MG63 (cell line): ENCODE data around the gene SNX11. TPM values are rescaled to one million over a fixed set of nuclear protein-coding genes. Genes with fewer than 3 reads are reported as not detected.
"Not testable (repeated sequence)": the region's sequence is repeated elsewhere in the genome, so short reads cannot be mapped to it uniquely, and the experiment has no call there.

Experiments
- DNase-seq: peaks from one replicate; pipeline ENCODE4 v3.0.0-alpha.2; 2020
- H3K27me3 ChIP-seq: fragments of 250-450 bp; sonication (Bioruptor Pico); 2 replicates; pipeline ENCODE4 v1.5.1; 2020; ENCODE audit warnings: mild to moderate bottlenecking, moderate library complexity
- H3K36me3 ChIP-seq: fragments of 250-450 bp; sonication (Bioruptor Pico); 2 replicates; pipeline ENCODE4 v1.5.1; 2020; ENCODE audit warnings: mild to moderate bottlenecking, moderate library complexity
- H3K4me3 ChIP-seq: fragments of 250-450 bp; sonication (Bioruptor Pico); 2 replicates; pipeline ENCODE4 v1.5.1; 2020; ENCODE audit warnings: mild to moderate bottlenecking, moderate library complexity
- H3K9me3 ChIP-seq: fragments of 250-450 bp; sonication (Bioruptor Pico); 2 replicates; pipeline ENCODE4 v1.5.1; 2020; ENCODE audit warnings: mild to moderate bottlenecking, moderate library complexity
- total RNA-seq: library from RNA; depleted of rRNA; stranded (reverse); fragments of >200 nt; shearing (Covaris generic); gene quantifications from 2 replicates; pipeline ENCODE4 v1.2.3, GENCODE V29; 2014; ENCODE audit warnings: low replicate concordance; rRNA removed

SNX11 gene, protein sequence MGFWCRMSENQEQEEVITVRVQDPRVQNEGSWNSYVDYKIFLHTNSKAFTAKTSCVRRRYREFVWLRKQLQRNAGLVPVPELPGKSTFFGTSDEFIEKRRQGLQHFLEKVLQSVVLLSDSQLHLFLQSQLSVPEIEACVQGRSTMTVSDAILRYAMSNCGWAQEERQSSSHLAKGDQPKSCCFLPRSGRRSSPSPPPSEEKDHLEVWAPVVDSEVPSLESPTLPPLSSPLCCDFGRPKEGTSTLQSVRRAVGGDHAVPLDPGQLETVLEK
- 19.3 and 19.7 TPM in 2 replicates for total RNA-seq

DNA sequence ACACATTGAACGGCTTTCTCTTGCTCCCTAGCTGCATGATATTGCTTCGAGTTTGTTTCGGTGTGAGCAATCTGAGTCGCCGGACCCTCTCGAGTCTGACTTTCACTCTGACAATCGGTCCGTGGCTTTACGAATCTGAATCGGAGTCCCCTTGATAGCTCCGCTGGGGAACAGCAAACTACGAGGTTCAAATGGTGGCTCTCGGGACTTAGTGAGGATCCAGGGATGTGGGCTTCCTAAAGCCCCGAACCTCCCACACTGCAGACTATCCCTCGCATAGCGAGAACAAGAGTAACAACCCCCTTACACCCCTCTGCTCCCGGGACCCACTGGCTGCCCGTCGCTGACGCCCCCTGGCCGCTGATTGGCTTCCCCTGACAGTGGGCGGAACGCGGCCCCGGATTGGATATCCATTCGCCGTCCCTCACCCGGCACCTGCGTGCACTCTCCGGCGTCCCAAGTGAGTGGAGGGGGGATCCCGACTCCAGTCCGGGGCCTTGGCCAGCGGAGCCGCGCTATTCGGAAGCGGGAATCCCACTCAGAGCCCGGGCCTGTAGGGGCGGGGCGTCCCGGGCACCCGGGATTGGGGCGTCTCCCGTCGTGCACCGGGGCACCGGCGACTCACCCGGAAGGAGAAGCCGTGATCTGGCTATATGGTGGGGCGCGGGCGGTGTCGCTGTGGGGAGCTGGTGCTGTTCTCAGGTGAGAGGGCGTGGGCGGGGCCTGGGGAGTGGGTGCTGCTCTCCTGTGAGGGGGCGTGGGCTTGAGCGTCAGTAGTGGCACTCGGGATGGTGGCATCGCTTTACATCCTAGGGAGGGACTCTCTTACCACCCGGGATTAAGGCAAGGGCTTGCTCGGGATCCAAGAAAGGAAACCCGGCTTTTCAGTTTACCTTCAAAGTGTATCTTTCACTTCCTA, at the start of gene SNX11:
SNX11 (plus strand) TSS at position 630 of the 919 bp plus-strand sequence. CDS start 4,278 bp downstream, outside the sequence.
- Histone ChIP-seq H3K4me3 (peak within 1 kb of the TSS; percentile 95), H3K36me3 (peaks cover 5% of the 10 kb centered on the region; the same call in 1 of the 2 replicates), H3K27me3 (no peaks in the 10 kb centered on the region), H3K9me3 (peaks cover 6% of the 10 kb centered on the region)
- peak; percentile 95 for DNase-seq

DNA sequence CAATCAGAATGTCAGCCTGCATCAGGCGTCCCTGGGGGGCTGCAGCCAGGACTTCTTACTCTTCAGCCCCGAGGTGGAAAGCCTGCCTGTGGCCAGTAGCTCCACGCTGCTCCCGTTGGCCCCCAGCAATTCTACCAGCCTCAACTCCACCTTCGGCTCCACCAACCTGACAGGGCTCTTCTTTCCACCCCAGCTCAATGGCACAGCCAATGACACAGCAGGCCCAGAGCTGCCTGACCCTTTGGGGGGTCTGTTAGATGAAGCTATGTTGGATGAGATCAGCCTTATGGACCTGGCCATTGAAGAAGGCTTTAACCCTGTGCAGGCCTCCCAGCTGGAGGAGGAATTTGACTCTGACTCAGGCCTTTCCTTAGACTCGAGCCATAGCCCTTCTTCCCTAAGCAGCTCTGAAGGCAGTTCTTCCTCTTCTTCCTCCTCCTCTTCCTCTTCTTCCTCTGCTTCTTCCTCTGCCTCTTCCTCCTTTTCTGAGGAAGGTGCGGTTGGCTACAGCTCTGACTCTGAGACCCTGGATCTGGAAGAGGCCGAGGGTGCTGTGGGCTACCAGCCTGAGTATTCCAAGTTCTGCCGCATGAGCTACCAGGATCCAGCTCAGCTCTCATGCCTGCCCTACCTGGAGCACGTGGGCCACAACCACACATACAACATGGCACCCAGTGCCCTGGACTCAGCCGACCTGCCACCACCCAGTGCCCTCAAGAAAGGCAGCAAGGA, 49.0 kb upstream of the SNX11 start:
- no peak for DNase-seq
- H3K9me3 ChIP-seq: no peaks in the 10 kb centered on the region
- no peaks in the 10 kb centered on the region for H3K27me3 ChIP-seq
- H3K36me3 ChIP-seq: peaks cover 89% of the 10 kb centered on the region
- no peak overlapping the region for H3K4me3 ChIP-seq

DNA sequence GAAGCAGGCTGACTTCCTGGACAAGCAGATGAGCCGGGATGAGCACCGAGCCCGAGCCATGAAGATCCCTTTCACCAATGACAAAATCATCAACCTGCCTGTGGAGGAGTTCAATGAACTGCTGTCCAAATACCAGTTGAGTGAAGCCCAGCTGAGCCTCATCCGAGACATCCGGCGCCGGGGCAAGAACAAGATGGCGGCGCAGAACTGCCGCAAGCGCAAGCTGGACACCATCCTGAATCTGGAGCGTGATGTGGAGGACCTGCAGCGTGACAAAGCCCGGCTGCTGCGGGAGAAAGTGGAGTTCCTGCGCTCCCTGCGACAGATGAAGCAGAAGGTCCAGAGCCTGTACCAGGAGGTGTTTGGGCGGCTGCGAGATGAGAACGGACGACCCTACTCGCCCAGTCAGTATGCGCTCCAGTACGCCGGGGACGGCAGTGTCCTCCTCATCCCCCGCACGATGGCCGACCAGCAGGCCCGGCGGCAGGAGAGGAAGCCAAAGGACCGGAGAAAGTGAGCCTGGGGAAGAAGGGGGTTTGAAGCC, 48.4 kb upstream of the SNX11 start:
- H3K36me3 ChIP-seq: peaks cover 89% of the 10 kb centered on the region
- DNase-seq: no peak
- H3K27me3 ChIP-seq: no peaks in the 10 kb centered on the region
- H3K4me3 ChIP-seq: no peak overlapping the region
- H3K9me3 ChIP-seq: no peaks in the 10 kb centered on the region

DNA sequence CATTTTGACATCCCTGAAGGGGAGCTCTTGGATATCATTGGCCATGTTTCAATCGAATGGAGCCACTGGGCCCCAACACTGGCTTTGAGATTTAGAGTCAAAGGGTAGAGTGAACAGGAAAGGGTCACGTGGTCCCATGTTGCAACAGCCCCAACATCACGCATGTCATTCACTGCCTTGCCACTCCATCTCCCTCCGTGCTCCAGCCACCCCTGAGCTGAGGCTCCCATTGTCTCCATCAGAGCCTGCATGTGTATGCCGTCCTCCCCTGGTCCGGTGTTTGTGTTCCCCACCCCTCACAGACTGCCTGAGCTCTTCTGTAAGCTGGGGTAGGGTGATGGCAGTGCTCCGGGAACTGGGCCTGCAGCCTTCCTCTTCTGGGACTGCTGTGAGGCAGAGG, 47.3 kb upstream of the SNX11 start:
- H3K27me3 ChIP-seq: no peaks in the 10 kb centered on the region
- no peaks in the 10 kb centered on the region for H3K9me3 ChIP-seq
- no peak overlapping the region for H3K4me3 ChIP-seq
- DNase-seq: no peak
- peaks cover 89% of the 10 kb centered on the region for H3K36me3 ChIP-seq

DNA sequence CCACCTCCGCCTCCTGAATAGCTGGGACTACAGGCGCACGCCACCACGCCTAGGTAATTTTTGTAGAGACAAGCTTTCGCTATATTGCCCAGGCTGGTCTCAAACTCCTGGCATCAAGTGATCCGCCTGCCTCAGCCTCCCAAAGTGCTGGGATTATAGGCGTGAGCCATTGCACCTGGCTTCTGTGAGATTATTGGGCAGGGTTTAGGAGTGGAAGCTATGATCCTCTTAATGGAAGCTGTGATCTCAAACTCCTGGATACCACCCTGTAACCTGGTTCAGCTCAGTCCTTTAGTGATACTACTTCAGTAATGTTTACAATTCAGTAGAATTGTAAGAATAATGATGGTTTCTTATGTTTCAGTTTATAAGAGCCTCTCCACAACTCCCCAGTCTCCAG, 45.3 kb upstream of the SNX11 start:
- Histone ChIP-seq H3K27me3 (no peaks in the 10 kb centered on the region), H3K4me3 (no peak overlapping the region), H3K36me3 (peaks cover 78% of the 10 kb centered on the region), H3K9me3 (no peaks in the 10 kb centered on the region)
- no peak for DNase-seq

DNA sequence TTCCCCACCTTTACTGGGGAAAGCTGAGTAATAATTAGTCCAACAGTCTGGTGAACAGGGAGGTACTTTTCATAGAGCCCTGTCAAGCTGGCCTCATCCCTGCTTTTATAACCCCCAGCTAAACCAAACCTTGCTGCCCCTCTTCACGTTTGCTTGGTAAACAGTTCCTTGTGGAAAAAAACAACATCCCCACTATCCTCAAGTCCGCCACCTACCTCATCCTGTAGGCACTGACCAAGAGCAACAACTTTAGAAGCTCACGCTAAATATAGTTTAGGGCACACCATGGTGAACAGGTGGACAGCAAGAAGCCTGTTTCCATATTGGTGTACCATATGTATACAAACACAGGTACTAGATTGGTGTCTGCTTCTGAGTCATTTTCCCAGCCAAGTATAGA, 42.9 kb upstream of the SNX11 start:
- peaks cover 75% of the 10 kb centered on the region for H3K36me3 ChIP-seq
- no peaks in the 10 kb centered on the region for H3K27me3 ChIP-seq
- H3K9me3 ChIP-seq: no peaks in the 10 kb centered on the region
- no peak overlapping the region for H3K4me3 ChIP-seq
- no peak for DNase-seq

DNA sequence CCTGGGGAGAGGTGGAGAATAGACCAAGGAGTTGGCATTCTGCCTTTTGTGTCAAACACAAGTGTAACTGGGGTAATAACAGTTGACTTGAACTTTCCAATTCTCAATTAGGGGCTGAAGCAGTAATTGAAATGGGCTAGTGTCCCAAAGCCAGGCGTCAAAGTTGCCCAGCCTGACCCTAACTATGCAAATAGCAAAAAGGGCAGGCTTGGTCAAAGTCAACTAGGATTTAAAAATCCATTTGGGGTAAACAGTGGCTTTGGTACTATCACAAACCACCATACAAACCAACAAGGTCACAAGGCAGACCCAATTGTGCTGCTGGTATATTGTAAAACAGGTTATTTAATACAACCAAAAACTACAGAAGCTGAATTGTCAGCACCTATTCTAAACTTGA, 41.4 kb upstream of the SNX11 start:
- Histone ChIP-seq H3K9me3 (no peaks in the 10 kb centered on the region), H3K4me3 (no peak overlapping the region), H3K36me3 (peaks cover 78% of the 10 kb centered on the region), H3K27me3 (no peaks in the 10 kb centered on the region)
- no peak for DNase-seq

DNA sequence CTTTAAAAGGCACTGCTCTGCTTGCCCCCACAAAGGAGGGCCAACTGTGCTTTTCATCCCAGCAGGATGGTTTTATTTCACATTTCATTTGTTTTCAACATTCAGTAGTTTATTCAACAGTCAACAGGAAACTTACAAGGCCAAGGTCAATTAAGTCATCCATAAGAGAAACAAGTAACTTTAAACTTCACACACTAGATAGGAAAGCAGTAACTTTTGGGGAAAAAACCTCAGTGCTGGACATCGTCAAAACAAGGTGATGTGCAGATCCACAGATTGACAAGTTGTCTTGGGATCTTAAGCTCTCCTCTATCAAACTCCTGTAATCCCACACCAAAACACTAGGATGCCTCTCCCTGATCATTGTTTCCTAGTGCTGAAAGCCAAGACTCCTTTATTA, 40.9 kb upstream of the SNX11 start:
- peaks cover 82% of the 10 kb centered on the region for H3K36me3 ChIP-seq
- H3K4me3 ChIP-seq: no peak overlapping the region
- H3K27me3 ChIP-seq: no peaks in the 10 kb centered on the region
- H3K9me3 ChIP-seq: no peaks in the 10 kb centered on the region
- no peak for DNase-seq

DNA sequence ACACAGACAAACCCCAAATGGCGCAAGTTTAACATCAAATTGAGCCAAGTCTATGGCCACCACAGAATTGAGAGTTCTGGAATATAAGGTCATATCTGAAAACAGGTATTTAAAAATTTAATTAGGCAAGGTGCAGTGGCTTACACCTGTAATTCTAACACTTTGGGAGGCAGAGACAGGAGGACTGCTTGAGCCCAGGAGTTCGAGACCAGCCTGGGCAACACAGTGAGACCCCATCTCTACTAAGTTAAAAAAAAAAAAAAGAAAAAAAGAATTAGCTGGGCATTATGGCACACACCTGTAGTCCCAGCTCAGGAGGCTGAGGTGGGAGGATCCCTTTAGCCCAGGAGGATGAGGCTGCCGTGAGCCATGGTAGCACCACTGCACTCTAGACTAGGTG, 40.3 kb upstream of the SNX11 start:
- no peaks in the 10 kb centered on the region for H3K27me3 ChIP-seq
- no peaks in the 10 kb centered on the region for H3K9me3 ChIP-seq
- H3K4me3 ChIP-seq: no peak overlapping the region
- peaks cover 81% of the 10 kb centered on the region for H3K36me3 ChIP-seq
- no peak for DNase-seq

DNA sequence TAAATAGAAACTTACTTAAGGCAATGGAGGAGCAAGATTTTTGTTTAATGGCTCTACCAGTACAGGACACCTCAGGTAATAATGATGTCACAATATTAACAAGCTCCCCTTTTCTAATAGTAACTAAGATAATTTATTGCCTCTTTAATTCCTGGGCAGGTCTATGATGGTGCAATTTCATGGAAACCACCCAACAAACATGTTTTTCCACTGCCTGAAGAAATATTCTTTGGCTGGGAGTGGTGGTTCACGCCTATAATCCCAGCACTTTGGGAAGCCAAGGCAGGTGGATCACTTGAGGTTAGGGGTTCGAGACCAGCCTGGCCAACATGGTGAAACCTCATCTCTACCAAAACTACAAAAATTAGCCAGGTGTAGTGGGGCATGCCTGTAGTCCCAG, 39.8 kb upstream of the SNX11 start:
- peaks cover 81% of the 10 kb centered on the region for H3K36me3 ChIP-seq
- not testable (repeated sequence) for DNase-seq, H3K27me3 ChIP-seq, H3K9me3 ChIP-seq, H3K4me3 ChIP-seq

DNA sequence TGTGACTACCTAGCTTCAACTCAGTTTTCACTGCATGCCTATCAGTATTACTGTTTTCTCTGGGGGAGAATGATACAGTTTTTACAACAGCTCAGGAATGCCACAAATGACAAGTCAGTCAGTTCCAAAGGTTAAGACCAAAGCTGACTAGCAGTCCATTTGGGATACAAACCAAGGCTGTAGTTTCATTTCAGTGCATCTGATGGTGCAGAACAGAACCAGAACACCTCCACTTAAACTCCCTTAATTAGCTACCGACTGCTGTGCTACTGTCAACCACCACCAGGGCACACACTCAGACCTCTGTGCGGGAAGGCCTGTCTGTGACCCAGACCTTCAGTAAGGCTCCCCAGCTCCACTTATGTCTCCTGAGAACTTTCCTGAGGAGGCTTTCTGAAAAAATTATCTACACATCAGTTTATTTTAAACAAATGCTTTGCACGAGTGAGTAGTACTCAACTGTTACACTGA, 39.0 kb upstream of the SNX11 start:
- H3K36me3 ChIP-seq: peaks cover 80% of the 10 kb centered on the region
- H3K27me3 ChIP-seq: no peaks in the 10 kb centered on the region
- H3K9me3 ChIP-seq: no peaks in the 10 kb centered on the region
- H3K4me3 ChIP-seq: no peak overlapping the region
- DNase-seq: peak; percentile 29

DNA sequence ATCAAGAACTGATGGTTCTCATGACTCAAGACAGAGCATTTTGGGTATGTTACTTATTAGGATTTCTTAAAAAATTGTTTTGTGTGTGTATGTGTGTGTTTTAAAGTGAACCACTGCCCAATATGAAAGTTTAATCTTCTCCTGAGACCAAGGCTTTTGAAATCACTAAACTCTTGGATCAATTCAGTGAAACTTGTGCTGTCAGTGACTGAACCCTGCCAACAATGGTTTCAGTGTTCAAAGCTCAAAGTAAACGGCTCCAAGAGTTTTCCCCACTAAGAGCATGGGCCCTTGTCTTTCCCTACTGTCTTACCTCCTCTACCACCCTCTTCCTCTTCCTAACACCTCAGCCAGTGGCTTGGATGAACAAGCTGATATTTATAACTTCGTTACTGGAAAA, 37.4 kb upstream of the SNX11 start:
- Histone ChIP-seq H3K4me3 (no peak overlapping the region), H3K9me3 (no peaks in the 10 kb centered on the region), H3K27me3 (no peaks in the 10 kb centered on the region), H3K36me3 (peaks cover 79% of the 10 kb centered on the region)
- no peak for DNase-seq

DNA sequence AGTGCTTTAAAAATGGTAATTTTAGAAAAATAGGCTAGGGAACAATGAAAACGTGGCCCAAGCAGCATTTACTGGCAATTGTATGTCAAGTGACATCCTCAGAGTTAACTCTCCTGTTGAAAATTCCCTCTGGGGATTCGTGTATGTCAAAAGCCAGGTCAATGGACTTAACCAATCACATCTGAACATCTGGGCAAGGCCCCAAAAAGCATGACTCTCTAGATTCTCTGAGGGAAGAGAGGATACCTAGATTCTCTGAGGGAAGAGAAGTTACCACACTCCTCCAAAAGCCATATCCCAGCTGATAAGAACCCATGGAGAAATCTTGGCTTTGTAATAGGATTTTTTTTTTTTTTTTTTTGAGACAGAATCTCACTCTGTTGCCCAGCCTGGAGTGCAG, 35.9 kb upstream of the SNX11 start:
- Histone ChIP-seq H3K4me3 (no peak overlapping the region), H3K9me3 (no peaks in the 10 kb centered on the region), H3K36me3 (peaks cover 84% of the 10 kb centered on the region), H3K27me3 (no peaks in the 10 kb centered on the region)
- no peak for DNase-seq

DNA sequence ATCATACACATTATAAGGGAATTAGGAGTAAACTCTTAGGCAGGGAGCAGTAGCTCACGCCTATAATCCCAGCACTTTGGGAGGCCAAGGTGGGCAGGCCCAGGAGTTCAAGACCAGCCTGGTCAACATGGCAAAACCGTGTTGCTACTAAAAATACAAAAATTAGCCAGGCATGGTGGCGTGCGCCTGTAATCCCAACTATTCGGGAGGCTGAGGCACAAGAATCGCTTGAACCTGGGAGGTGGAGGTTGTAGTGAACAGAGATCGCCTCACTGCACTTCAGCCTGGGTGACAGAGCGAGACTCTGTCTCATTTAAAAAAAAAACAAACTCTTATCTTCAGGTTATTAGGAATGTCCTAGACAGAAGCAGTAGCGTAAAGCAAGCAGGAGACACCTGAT, 34.8 kb upstream of the SNX11 start:
- DNase-seq, H3K4me3 ChIP-seq, H3K27me3 ChIP-seq, H3K9me3 ChIP-seq: not testable (repeated sequence)
- peaks cover 82% of the 10 kb centered on the region for H3K36me3 ChIP-seq

DNA sequence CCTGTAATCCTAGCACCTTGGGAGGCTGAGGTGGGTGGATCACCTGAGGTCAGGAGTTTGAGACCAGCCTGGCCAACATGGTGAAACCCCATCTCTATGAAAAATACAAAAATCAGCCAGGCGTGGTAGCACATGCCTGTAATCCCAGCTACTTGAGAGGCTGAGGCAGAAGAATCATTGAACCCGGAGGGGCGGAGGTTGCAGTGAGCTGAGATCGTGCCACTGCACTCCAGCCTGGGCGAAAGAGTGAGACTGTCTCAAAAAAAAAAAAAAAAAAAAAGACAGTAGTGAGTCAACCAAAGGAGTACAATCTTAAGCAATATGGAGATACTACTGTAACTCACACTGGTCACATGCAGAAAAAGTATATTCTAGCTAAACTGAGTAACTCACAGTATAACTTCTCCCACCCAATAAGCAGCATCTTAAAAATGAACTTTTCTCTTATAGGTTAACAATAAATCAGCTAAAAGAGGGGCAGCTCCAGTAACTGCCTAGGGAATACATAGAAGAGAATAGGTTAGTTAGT, 33.9 kb upstream of the SNX11 start:
- peaks cover 77% of the 10 kb centered on the region for H3K36me3 ChIP-seq
- not testable (repeated sequence) for H3K9me3 ChIP-seq, H3K27me3 ChIP-seq, H3K4me3 ChIP-seq, DNase-seq

DNA sequence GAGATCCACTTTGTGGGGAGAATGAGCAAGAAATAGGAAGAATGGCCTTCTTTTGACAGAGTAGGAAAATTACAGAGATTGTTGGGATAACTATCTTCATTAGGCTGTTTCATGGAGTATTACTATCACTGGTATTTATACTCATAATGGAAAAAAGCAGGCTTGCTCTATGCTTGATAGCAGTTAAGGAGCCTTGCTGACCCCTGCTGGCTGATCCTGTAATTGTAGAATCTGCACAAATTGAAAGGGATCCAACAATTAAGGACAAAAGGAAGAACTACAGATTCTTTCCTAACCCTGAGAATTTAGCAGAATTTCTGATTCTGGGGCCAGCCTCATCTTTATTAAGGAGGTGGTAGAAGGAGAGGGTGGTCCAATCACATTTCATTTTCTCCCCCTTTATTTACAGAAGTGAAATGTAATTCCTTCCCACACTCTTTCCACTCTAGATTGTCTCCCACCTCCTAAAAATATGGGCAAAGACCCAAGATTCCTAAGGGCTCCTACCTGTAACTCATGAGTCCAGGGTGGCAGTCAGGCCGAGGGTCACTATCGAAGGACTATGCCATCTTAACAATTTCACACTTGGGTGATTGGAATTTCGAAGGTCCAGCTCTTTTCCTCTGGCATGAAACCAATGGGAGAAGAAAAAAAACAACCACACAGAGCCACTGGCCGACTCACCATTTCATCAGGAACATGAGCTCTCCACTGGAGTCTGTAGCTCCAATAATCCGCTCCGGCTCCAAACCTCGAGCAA, 33.1 kb upstream of the SNX11 start:
- H3K9me3 ChIP-seq: no peaks in the 10 kb centered on the region
- H3K27me3 ChIP-seq: no peaks in the 10 kb centered on the region
- no peak overlapping the region for H3K4me3 ChIP-seq
- H3K36me3 ChIP-seq: peaks cover 69% of the 10 kb centered on the region
- peak; percentile 66 for DNase-seq
